GM20000 (cell line): ENCODE results near the gene KIT.

Source experiments
- DNase-seq: peaks from one replicate; pipeline ENCODE4 v3.0.0; 2012; ENCODE audit warnings: low spot score
- CTCF ChIP-seq: IDR thresholded peaks from 2 replicates; pipeline ENCODE4 v1.5.1; 2012; ENCODE audit warnings: mild to moderate bottlenecking, control low read depth; ENCODE audit errors: extremely low read depth, missing control alignments

Gene KIT

GRCh38 chr4:54687887-54688841, 30.4 kb downstream of the KIT start:
- DNase-seq = no peak
- no peak for TF ChIP-seq CTCF

GRCh38 chr4:54695337-54695736, 37.6 kb downstream of the KIT start:
- TF ChIP-seq CTCF = no peak
- no peak for DNase-seq

- TF ChIP-seq CTCF = no peak
- DNase-seq = no peak
Measured at GRCh38 chr4:54695788-54696187, 38.0 kb downstream of the KIT start.

- no peak for TF ChIP-seq CTCF
- no peak for DNase-seq
Measured at GRCh38 chr4:54696649-54697048, 38.9 kb downstream of the KIT start.

- TF ChIP-seq CTCF = no peak
- DNase-seq = no peak
Measured at GRCh38 chr4:54700986-54701385, 43.2 kb downstream of the KIT start.

- DNase-seq = no peak
- no peak for TF ChIP-seq CTCF
Measured at GRCh38 chr4:54703182-54703581, 45.4 kb downstream of the KIT start.

- no peak for DNase-seq
- no peak for TF ChIP-seq CTCF
Measured at GRCh38 chr4:54707406-54707805, 49.6 kb downstream of the KIT start.
